DOHH2 (cell line): ENCODE data around the gene RP9.

Experiments used
- H3F3A ChIP-seq: fragments of 200-600 bp; sonication (generic), shearing (Covaris generic); 2 replicates; pipeline ENCODE4 v1.6.0; 2016; ENCODE audit warnings: antibody characterized with exemption, mild to moderate bottlenecking; ENCODE audit not compliant: control insufficient read depth, insufficient read depth
- H3K27ac ChIP-seq: fragments of 200-600 bp; sonication (generic); 2 replicates; pipeline ENCODE4 v1.5.1; 2014; ENCODE audit warnings: low read depth, mild to moderate bottlenecking, low read length, moderate library complexity
- H3K27me3 ChIP-seq: fragments of 200-600 bp; sonication (generic); 2 replicates; pipeline ENCODE4 v1.6.1; 2014; ENCODE audit warnings: mild to moderate bottlenecking, low read length, mixed read lengths; ENCODE audit not compliant: control insufficient read depth
- H3K36me3 ChIP-seq: fragments of 200-600 bp; sonication (generic); 2 replicates; pipeline ENCODE4 v1.6.1; 2014; ENCODE audit warnings: mild to moderate bottlenecking, low read length, moderate library complexity, mixed read lengths; ENCODE audit not compliant: control insufficient read depth
- H3K4me1 ChIP-seq: fragments of 200-600 bp; sonication (generic); 2 replicates; pipeline ENCODE4 v1.6.1; 2014; ENCODE audit warnings: mild to moderate bottlenecking, low read length, mixed read lengths; ENCODE audit not compliant: control insufficient read depth
- H3K4me2 ChIP-seq: fragments of 200-600 bp; sonication (generic); 2 replicates; pipeline ENCODE4 v1.6.0; 2014; ENCODE audit warnings: mild to moderate bottlenecking, low read length, moderate library complexity
- H3K4me3 ChIP-seq: fragments of 200-600 bp; sonication (generic); 2 replicates; pipeline ENCODE4 v1.5.1; 2014; ENCODE audit warnings: mild to moderate bottlenecking, low read length, mixed read lengths
- H3K79me2 ChIP-seq: fragments of 200-600 bp; sonication (generic); 2 replicates; pipeline ENCODE4 v1.6.1; 2014; ENCODE audit warnings: mild to moderate bottlenecking, low read length, mixed read lengths; ENCODE audit not compliant: control insufficient read depth
- H3K9me2 ChIP-seq: fragments of 200-600 bp; sonication (generic); replicated peaks from 2 replicates; pipeline ENCODE4 v1.6.1; 2014; ENCODE audit warnings: mild to moderate bottlenecking, low read length, mixed read lengths; ENCODE audit not compliant: control insufficient read depth
- H3K9me3 ChIP-seq: fragments of 200-600 bp; sonication (generic); 2 replicates; pipeline ENCODE4 v1.6.1; 2014; ENCODE audit warnings: antibody characterized with exemption, low read length, mixed read lengths; ENCODE audit not compliant: control insufficient read depth, insufficient read depth
- H4K20me1 ChIP-seq: fragments of 200-600 bp; sonication (generic); 2 replicates; pipeline ENCODE4 v1.6.0; 2014; ENCODE audit warnings: low read depth, mild to moderate bottlenecking, antibody characterized with exemption, low read length, moderate library complexity; ENCODE audit not compliant: control insufficient read depth, insufficient read depth
- EZH2phosphoT487 ChIP-seq: fragments of 200-600 bp; sonication (generic); IDR thresholded peaks from 2 replicates; pipeline ENCODE4 v1.6.1; 2017; ENCODE audit warnings: borderline replicate concordance, mild to moderate bottlenecking, antibody characterized with exemption, low read length, moderate library complexity, mixed read lengths
- TF ChIP-seq, protein P1 (sequence below): fragments of 200-600 bp; sonication (generic); IDR thresholded peaks from one replicate; pipeline ENCODE4 v1.5.1; 2014; ENCODE audit warnings: antibody characterized with exemption, mild to moderate bottlenecking, low read depth, low read length; ENCODE audit not compliant: poor library complexity, severe bottlenecking

RP9 gene

DNA sequence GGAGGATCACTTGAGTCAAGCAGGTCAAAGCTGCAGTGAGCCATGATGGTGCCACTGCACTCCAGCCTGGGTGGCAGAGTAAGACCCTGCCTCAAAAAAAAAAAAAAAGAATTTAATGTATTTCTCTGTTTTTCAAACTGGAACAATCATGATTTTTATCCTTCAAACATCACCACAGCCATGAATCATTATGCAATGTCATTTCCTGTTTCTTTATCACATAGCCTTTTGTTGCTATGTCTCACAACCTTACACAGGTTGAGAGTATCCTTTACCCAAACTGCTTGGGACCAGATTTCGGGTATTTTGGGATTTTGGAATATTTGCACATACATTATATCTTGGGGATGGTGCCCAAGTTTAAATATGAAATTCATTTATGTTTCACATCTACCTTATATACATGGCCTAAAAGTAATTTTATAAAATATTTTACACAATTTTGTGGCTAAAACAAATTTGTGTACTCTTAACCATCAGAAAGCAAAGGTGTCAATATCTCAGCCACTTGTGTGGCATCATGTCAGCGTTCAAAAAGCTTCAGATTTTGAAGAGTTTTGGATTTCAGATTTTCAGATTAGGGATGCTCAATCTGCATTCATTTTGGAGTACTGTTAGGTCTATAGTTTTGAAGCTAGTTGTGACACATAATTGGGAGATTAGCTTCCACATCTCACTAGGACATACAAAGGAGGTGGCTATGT is 54.8 kb downstream of the RP9 start:
- Histone ChIP-seq H3K4me2 (peak overlapping the region; percentile 15), H3K4me1 (peaks cover 62% of the 10 kb centered on the region)

GRCh38 chr7:33053721-33054120 is 55.5 kb downstream of the RP9 start:
- TF ChIP-seq, protein P1, sequence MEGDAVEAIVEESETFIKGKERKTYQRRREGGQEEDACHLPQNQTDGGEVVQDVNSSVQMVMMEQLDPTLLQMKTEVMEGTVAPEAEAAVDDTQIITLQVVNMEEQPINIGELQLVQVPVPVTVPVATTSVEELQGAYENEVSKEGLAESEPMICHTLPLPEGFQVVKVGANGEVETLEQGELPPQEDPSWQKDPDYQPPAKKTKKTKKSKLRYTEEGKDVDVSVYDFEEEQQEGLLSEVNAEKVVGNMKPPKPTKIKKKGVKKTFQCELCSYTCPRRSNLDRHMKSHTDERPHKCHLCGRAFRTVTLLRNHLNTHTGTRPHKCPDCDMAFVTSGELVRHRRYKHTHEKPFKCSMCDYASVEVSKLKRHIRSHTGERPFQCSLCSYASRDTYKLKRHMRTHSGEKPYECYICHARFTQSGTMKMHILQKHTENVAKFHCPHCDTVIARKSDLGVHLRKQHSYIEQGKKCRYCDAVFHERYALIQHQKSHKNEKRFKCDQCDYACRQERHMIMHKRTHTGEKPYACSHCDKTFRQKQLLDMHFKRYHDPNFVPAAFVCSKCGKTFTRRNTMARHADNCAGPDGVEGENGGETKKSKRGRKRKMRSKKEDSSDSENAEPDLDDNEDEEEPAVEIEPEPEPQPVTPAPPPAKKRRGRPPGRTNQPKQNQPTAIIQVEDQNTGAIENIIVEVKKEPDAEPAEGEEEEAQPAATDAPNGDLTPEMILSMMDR, result no peak
- no peak for TF ChIP-seq EZH2phosphoT487
- Histone ChIP-seq H3K4me3 (no peak overlapping the region), H3K27me3 (no peaks in the 10 kb centered on the region), H3F3A (peaks cover 10% of the 10 kb centered on the region), H3K9me3 (no peaks in the 10 kb centered on the region), H3K4me2 (no peak overlapping the region), H4K20me1 (peaks cover 30% of the 10 kb centered on the region), H3K4me1 (peaks cover 68% of the 10 kb centered on the region), H3K79me2 (peaks cover 97% of the 10 kb centered on the region), H3K36me3 (peaks cover 23% of the 10 kb centered on the region), H3K9me2 (no peaks in the 10 kb centered on the region), H3K27ac (no peak overlapping the region)

More for the DNA sequence above, 54.8 kb downstream of the RP9 start:
- H3K9me2 ChIP-seq, result no peaks in the 10 kb centered on the region
- H3K36me3 ChIP-seq, result peaks cover 30% of the 10 kb centered on the region
- H3K27me3 ChIP-seq, result no peaks in the 10 kb centered on the region
- H4K20me1 ChIP-seq, result peaks cover 33% of the 10 kb centered on the region
- no peak for TF ChIP-seq EZH2phosphoT487
- TF ChIP-seq, protein P1, result no peak
- H3K27ac ChIP-seq, result no peak overlapping the region
- peaks cover 10% of the 10 kb centered on the region for H3F3A ChIP-seq
- H3K9me3 ChIP-seq, result no peaks in the 10 kb centered on the region
- no peak overlapping the region for H3K4me3 ChIP-seq
- H3K79me2 ChIP-seq, result peaks cover 97% of the 10 kb centered on the region

- H3K27ac ChIP-seq, result 0 out of 2 replicates have a peak overlapping the region, but pooled peaks have one; percentile 11
These were observed 58.5 kb downstream of the RP9 start for GRCh38 chr7:33050535-33051318.

More at GRCh38 chr7:33050535-33051318, 58.5 kb downstream of the RP9 start:
- Histone ChIP-seq H3K27me3 (no peaks in the 10 kb centered on the region), H3K4me1 (peaks cover 93% of the 10 kb centered on the region), H4K20me1 (peaks cover 45% of the 10 kb centered on the region), H3K4me2 (peak overlapping the region; percentile 60), H3K9me3 (no peaks in the 10 kb centered on the region), H3K4me3 (peak overlapping the region; percentile 43), H3K9me2 (no peaks in the 10 kb centered on the region), H3F3A (peaks cover 12% of the 10 kb centered on the region), H3K36me3 (peaks cover 17% of the 10 kb centered on the region), H3K79me2 (peaks cover 97% of the 10 kb centered on the region)
- TF ChIP-seq, protein P1, result peak; percentile 84
- no peak for TF ChIP-seq EZH2phosphoT487
